ENCODE results near the gene ARID1B. TPM values are rescaled to one million over a fixed set of nuclear protein-coding genes. Genes with fewer than 3 reads are reported as not detected.
A peak's percentile ranks its signal among the peaks of the same experiment; 100 is the strongest.
"Not testable (repeated sequence)": the region's sequence is repeated elsewhere in the genome, so short reads cannot be mapped to it uniquely, and the experiment has no call there.

ARID1B gene
- total RNA-seq, 2 experiments from 2014 or later = 36.9 to 38.9 TPM

GRCh38 chr6:157037165-157037564 lies 260.0 kb downstream of the ARID1B start:
- TF ChIP-seq CTCF (IDR thresholded peaks at IDR 0.05) = no peak
- no peak overlapping the region for H3K27ac Mint-ChIP-seq
- DNase-seq (no peak), ATAC-seq (no peak)
- H3K4me1 Mint-ChIP-seq (ENCODE audit: low read depth) = peaks cover 20% of the 10 kb centered on the region
- H3K9me3 Mint-ChIP-seq = no peaks in the 10 kb centered on the region
- H3K27me3 Mint-ChIP-seq = no peaks in the 10 kb centered on the region
- intact Hi-C loops (cut with micrococcal nuclease) = loop anchor here (10.0 kb wide), 1 partner anchor 238 kb away; no protein-coding TSS in a partner anchor
- H3K36me3 Mint-ChIP-seq (ENCODE audit: low read depth) = peaks cover 3% of the 10 kb centered on the region
- CTCF ChIA-PET = interaction anchor here (0.7 to 2.3 kb wide), 9 partner anchors 9 to 149 kb away, joined by 3 to 13 read pairs (median 4); no protein-coding TSS in a partner anchor
- POLR2A ChIA-PET = interaction anchor here (1.9 kb wide), 1 partner anchor 15 kb away, joined by 7 read pairs; no protein-coding TSS in a partner anchor
- no peak overlapping the region for H3K4me3 Mint-ChIP-seq

GRCh38 chr6:157038610-157039009 lies 261.4 kb downstream of the ARID1B start:
- no peaks in the 10 kb centered on the region for H3K27me3 Mint-ChIP-seq
- H3K4me3 Mint-ChIP-seq = no peak overlapping the region
- CTCF ChIA-PET = no interaction called here
- H3K27ac Mint-ChIP-seq = no peak overlapping the region
- intact Hi-C loops (cut with micrococcal nuclease) = loop anchor here (10.0 kb wide), 1 partner anchor 236 kb away; no protein-coding TSS in a partner anchor
- no peak for ATAC-seq
- DNase-seq = no peak
- TF ChIP-seq CTCF (IDR thresholded peaks at IDR 0.05) = no peak
- POLR2A ChIA-PET = interaction anchor here (0.6 to 1.9 kb wide), 2 partner anchors 17 to 172 kb away, joined by 3 to 7 read pairs; no protein-coding TSS in a partner anchor
- peaks cover 3% of the 10 kb centered on the region for H3K36me3 Mint-ChIP-seq (ENCODE audit: low read depth)
- peaks cover 17% of the 10 kb centered on the region for H3K4me1 Mint-ChIP-seq (ENCODE audit: low read depth)
- H3K9me3 Mint-ChIP-seq = no peaks in the 10 kb centered on the region

- H3K4me1 Mint-ChIP-seq (ENCODE audit: low read depth) = peaks cover 11% of the 10 kb centered on the region
- POLR2A ChIA-PET = interaction anchor here (0.7 kb wide), 1 partner anchor 1402 kb away, joined by 5 read pairs; no protein-coding TSS in a partner anchor
- H3K27ac Mint-ChIP-seq; H3K36me3 Mint-ChIP-seq (ENCODE audit: low read depth); H3K27me3 Mint-ChIP-seq; DNase-seq; ATAC-seq; H3K9me3 Mint-ChIP-seq; H3K4me3 Mint-ChIP-seq; CTCF ChIA-PET: not testable (repeated sequence)
- intact Hi-C loops (cut with micrococcal nuclease) = loop anchor here (10.0 kb wide), 1 partner anchor 235 kb away; no protein-coding TSS in a partner anchor
These were observed 262.5 kb downstream of the ARID1B start for GRCh38 chr6:157039639-157040038.

- peaks cover 8% of the 10 kb centered on the region for H3K4me1 Mint-ChIP-seq (ENCODE audit: low read depth)
- intact Hi-C loops (cut with micrococcal nuclease) = no loop called here
- DNase-seq (no peak), ATAC-seq (no peak)
- H3K27me3 Mint-ChIP-seq = no peaks in the 10 kb centered on the region
- no peak overlapping the region for H3K4me3 Mint-ChIP-seq
- POLR2A ChIA-PET = interaction anchor here (0.7 to 0.8 kb wide), 2 partner anchors 9 to 1402 kb away, joined by 3 to 5 read pairs; no protein-coding TSS in a partner anchor
- no peak for TF ChIP-seq CTCF (IDR thresholded peaks at IDR 0.05)
- H3K9me3 Mint-ChIP-seq = no peaks in the 10 kb centered on the region
- H3K36me3 Mint-ChIP-seq (ENCODE audit: low read depth) = peaks cover 3% of the 10 kb centered on the region
- no peak overlapping the region for H3K27ac Mint-ChIP-seq
- CTCF ChIA-PET = no interaction called here
These were observed 263.0 kb downstream of the ARID1B start for GRCh38 chr6:157040191-157040590.

- ChIA-PET CTCF (interaction anchor here (0.7 to 2.6 kb wide), 25 partner anchors 9 to 310 kb away, joined by 3 to 17 read pairs (median 5); no protein-coding TSS in a partner anchor), POLR2A (interaction anchor here (1.7 to 2.6 kb wide), 2 partner anchors 9 to 25 kb away, joined by 5 to 10 read pairs; no protein-coding TSS in a partner anchor)
- intact Hi-C loops (cut with micrococcal nuclease) = no loop called here
- ATAC-seq (no peak), DNase-seq (no peak)
- TF ChIP-seq CTCF (IDR thresholded peaks at IDR 0.05) = peak; percentile 69
- peaks cover 3% of the 10 kb centered on the region for H3K36me3 Mint-ChIP-seq (ENCODE audit: low read depth)
- no peak overlapping the region for H3K4me3 Mint-ChIP-seq
- H3K27ac Mint-ChIP-seq = no peak overlapping the region
- H3K9me3 Mint-ChIP-seq = no peaks in the 10 kb centered on the region
- no peaks in the 10 kb centered on the region for H3K27me3 Mint-ChIP-seq
- H3K4me1 Mint-ChIP-seq (ENCODE audit: low read depth) = peaks cover 14% of the 10 kb centered on the region
These were observed 268.8 kb downstream of the ARID1B start for GRCh38 chr6:157045831-157046454.

All from activated CD8-positive, alpha-beta T cell treated with anti-CD3 and anti-CD28 coated beads for 36 hours (primary cell).